ENCODE measurements around the gene CISTR.

DNA sequence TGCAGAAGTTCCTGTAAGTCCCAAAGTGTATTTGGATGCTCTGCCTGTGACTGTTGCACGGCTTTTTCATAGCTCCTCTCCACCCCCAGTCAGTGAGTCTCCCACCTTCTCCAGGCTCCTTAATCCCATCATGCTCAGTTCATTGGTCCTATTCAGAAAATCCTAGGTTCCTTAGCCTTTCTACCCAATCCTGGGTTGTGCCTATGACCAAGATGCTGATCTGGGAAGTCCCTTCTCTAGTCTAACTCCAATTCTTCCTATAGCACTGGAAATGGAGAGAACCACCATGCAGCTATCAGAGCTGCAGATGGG lies 7.7 kb downstream of the CISTR start:
- TF ChIP-seq, protein P1, sequence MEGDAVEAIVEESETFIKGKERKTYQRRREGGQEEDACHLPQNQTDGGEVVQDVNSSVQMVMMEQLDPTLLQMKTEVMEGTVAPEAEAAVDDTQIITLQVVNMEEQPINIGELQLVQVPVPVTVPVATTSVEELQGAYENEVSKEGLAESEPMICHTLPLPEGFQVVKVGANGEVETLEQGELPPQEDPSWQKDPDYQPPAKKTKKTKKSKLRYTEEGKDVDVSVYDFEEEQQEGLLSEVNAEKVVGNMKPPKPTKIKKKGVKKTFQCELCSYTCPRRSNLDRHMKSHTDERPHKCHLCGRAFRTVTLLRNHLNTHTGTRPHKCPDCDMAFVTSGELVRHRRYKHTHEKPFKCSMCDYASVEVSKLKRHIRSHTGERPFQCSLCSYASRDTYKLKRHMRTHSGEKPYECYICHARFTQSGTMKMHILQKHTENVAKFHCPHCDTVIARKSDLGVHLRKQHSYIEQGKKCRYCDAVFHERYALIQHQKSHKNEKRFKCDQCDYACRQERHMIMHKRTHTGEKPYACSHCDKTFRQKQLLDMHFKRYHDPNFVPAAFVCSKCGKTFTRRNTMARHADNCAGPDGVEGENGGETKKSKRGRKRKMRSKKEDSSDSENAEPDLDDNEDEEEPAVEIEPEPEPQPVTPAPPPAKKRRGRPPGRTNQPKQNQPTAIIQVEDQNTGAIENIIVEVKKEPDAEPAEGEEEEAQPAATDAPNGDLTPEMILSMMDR (IDR thresholded peaks at IDR 0.05; ENCODE audit: low read depth, low read length, poor library complexity, severe bottlenecking), result no peak
- TF ChIP-seq EZH2phosphoT487 (IDR thresholded peaks at IDR 0.05; ENCODE audit: borderline replicate concordance, low read length), result no peak

Measured in DOHH2 (cell line).